Measurements from ENCODE around the gene INSRR. TPM values are rescaled to one million over a fixed set of nuclear protein-coding genes. Genes with fewer than 3 reads are reported as not detected.

INSRR gene
- total RNA-seq, 1 donor from 2014 or later, result 1.7 TPM

DNA sequence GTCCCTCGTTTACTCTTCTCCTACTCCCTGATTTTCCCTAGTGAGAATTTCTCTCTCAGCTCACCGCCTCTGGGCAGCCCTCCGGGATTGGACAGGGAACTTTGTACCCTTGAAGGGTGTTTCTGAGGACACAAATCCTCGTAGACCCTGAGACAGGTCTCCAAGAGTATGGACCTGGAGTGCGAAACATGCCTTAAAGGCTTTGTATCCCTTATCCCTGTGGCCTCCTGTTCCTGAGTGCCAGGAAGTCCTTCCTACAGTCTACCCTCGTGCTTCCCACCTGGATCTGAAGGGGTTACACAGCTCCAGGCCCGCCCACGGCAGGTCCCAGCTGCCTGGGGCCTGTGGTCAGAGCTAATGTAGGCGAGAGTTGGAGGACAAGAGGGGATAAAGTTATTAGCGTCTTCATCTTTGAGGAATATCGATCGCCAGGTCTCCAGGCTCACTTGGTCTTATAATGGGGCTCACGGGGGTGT lies 27.0 kb upstream of the INSRR start:
- Mint-ChIP-seq H3K4me1 (ENCODE audit: unreplicated experiment) (peaks cover 47% of the 10 kb centered on the region), H3K27ac (no peak overlapping the region), H3K36me3 (no peaks in the 10 kb centered on the region), H3K4me3 (no peak overlapping the region), H3K27me3 (peaks cover 72% of the 10 kb centered on the region), H3K9me3 (no peaks in the 10 kb centered on the region)
- TF ChIP-seq, protein P1, sequence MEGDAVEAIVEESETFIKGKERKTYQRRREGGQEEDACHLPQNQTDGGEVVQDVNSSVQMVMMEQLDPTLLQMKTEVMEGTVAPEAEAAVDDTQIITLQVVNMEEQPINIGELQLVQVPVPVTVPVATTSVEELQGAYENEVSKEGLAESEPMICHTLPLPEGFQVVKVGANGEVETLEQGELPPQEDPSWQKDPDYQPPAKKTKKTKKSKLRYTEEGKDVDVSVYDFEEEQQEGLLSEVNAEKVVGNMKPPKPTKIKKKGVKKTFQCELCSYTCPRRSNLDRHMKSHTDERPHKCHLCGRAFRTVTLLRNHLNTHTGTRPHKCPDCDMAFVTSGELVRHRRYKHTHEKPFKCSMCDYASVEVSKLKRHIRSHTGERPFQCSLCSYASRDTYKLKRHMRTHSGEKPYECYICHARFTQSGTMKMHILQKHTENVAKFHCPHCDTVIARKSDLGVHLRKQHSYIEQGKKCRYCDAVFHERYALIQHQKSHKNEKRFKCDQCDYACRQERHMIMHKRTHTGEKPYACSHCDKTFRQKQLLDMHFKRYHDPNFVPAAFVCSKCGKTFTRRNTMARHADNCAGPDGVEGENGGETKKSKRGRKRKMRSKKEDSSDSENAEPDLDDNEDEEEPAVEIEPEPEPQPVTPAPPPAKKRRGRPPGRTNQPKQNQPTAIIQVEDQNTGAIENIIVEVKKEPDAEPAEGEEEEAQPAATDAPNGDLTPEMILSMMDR (conservative IDR thresholded peaks at IDR 0.05), result no peak
- no peak for DNase-seq (ENCODE audit: extremely low spot score, unreplicated experiment)

DNA sequence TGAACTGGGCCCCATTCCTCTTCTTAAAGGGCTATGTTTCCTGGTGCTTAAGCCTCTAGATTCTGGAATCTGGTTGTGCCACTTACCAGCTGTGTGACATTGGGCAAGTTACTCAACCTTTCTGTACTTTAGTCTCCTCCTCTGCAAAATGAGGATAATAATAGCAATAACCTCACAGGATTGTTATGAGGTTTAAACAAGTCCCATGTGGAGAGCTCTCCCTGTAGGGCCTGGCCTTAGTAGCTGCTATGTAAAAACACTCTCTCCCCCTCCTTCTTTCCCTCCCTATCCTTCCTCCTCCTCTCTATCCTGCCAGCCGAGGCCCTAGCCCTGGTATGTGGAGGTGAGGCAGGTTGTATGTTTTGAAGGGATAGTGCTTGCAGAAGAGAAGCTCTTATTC lies 26.4 kb upstream of the INSRR start:
- peaks cover 46% of the 10 kb centered on the region for H3K4me1 Mint-ChIP-seq (ENCODE audit: unreplicated experiment)
- no peak overlapping the region for H3K27ac Mint-ChIP-seq
- no peaks in the 10 kb centered on the region for H3K9me3 Mint-ChIP-seq
- no peak overlapping the region for H3K4me3 Mint-ChIP-seq
- H3K27me3 Mint-ChIP-seq, result peaks cover 72% of the 10 kb centered on the region
- DNase-seq (ENCODE audit: extremely low spot score, unreplicated experiment), result no peak
- H3K36me3 Mint-ChIP-seq, result no peaks in the 10 kb centered on the region
- TF ChIP-seq, protein P1 (conservative IDR thresholded peaks at IDR 0.05), result no peak

DNA sequence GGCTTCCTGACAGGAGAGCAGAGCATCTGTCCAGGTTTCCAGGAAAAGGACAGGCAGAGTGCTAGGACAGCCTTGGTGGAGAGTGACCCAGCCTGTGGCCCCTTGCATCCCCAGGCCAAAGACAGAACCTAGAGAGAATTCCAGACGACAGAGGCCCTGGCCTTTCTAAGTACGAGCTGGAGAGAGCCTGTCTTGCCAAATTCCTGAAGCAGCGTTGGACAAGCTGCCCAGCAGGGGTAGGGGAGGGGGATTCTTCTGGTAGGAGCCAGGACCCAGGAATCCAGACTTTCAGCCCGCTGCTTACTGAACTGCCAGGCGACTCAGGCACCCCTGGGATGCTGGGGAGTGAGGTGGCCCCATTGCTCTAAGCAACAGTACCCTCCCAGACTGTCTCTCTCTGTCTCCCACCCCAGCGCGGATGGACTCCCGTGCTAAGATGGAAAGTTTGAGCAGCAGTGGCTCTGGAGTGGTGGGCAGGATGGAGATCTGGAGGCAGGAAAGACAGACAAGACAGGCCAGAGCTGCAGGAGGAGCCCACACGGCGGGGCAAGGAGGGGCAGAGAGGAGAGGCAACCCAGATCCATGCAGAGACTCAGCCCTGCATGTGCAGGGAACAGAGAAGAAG lies 25.8 kb upstream of the INSRR start:
- no peak overlapping the region for H3K4me3 Mint-ChIP-seq
- DNase-seq (ENCODE audit: extremely low spot score, unreplicated experiment), result no peak
- TF ChIP-seq, protein P1 (conservative IDR thresholded peaks at IDR 0.05), result no peak
- H3K36me3 Mint-ChIP-seq, result no peaks in the 10 kb centered on the region
- peaks cover 41% of the 10 kb centered on the region for H3K4me1 Mint-ChIP-seq (ENCODE audit: unreplicated experiment)
- H3K27me3 Mint-ChIP-seq, result peaks cover 70% of the 10 kb centered on the region
- H3K27ac Mint-ChIP-seq, result no peak overlapping the region
- no peaks in the 10 kb centered on the region for H3K9me3 Mint-ChIP-seq

DNA sequence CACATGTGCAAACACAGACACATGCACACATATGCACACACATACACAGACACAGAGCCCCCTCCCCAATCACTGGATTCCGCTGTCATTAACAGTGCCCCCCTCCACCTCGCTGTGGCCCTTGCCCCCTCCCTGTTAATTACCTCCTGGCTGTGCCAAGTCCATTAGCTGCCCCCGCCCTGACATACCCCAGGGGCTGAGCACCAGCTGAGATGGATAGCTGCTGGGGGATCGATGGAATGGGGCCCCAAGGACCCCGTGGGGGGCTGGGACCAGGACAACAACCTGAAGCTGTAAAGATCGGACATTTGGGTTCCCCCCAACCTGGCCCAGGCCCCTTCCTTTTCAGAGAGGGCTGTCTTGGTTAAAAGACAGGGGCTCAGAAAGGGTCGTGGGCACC lies 25.0 kb upstream of the INSRR start:
- TF ChIP-seq, protein P1 (conservative IDR thresholded peaks at IDR 0.05), result no peak
- no peaks in the 10 kb centered on the region for H3K9me3 Mint-ChIP-seq
- H3K27ac Mint-ChIP-seq, result peak overlapping the region; percentile 26
- H3K36me3 Mint-ChIP-seq, result no peaks in the 10 kb centered on the region
- DNase-seq (ENCODE audit: extremely low spot score, unreplicated experiment), result no peak
- H3K27me3 Mint-ChIP-seq, result peaks cover 70% of the 10 kb centered on the region
- H3K4me3 Mint-ChIP-seq, result no peak overlapping the region
- H3K4me1 Mint-ChIP-seq (ENCODE audit: unreplicated experiment), result peaks cover 39% of the 10 kb centered on the region

DNA sequence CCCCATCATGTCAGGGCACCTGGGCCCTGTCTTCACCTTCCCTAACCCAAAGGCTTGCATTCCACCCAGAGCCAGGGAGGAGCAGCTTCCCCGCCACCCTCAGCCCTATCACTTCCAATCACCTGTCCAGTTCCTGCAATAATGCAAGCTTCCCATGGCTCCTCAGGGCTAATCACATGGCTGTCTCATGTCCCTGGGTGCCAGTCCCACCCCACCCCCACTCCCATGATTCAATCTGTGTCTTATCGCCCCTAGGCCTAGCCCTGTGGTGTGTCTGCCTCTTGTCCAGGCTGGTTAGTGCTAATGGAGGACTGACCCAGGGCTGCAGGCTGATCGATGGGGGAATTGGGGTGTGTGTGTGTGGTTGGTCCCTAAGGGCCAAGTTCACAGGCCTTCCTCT lies 23.6 kb upstream of the INSRR start:
- H3K9me3 Mint-ChIP-seq, result no peaks in the 10 kb centered on the region
- H3K4me3 Mint-ChIP-seq, result no peak overlapping the region
- TF ChIP-seq, protein P1 (conservative IDR thresholded peaks at IDR 0.05), result no peak
- peaks cover 80% of the 10 kb centered on the region for H3K27me3 Mint-ChIP-seq
- DNase-seq (ENCODE audit: extremely low spot score, unreplicated experiment), result no peak
- H3K4me1 Mint-ChIP-seq (ENCODE audit: unreplicated experiment), result peaks cover 36% of the 10 kb centered on the region
- H3K27ac Mint-ChIP-seq, result no peak overlapping the region
- H3K36me3 Mint-ChIP-seq, result no peaks in the 10 kb centered on the region

Data from type B pancreatic cell (in vitro differentiated cells).